Endothelial cell of umbilical vein (primary cell): Measurements from ENCODE around the gene SELENOF.

ENCODE experiments used
- CTCF ChIP-seq, 2 donors: IDR thresholded peaks; 1 replicate in 1 of 2; 2 replicates in 1 of 2; pipeline ENCODE4 v1.5.1; 2011; ENCODE audit warnings: low read length in 2 of 2, mild to moderate bottlenecking in 2 of 2, moderate library complexity in 2 of 2, control low read depth in 1 of 2, inconsistent platforms in 1 of 2, low read depth in 1 of 2; ENCODE audit not compliant: insufficient read depth in 1 of 2; ENCODE audit errors: extremely low read depth in 1 of 2
- MAX ChIP-seq: IDR thresholded peaks from 2 replicates; pipeline ENCODE4 v1.6.1; 2011; ENCODE audit not compliant: insufficient read depth, insufficient read length

GRCh38 chr1:86925742-86926141 is 11.8 kb upstream of the SELENOF start:
- no peak for TF ChIP-seq MAX
- no peak for TF ChIP-seq CTCF (IDR thresholded peaks at IDR 0.05; ENCODE audit: extremely low read depth in 1 of 2, insufficient read depth in 1 of 2, low read depth in 1 of 2, low read length in 2 of 2)
